GM19372 (cell line): ENCODE measurements around the gene RGS9BP.
"Not testable (repeated sequence)": the region's sequence is repeated elsewhere in the genome, so short reads cannot be mapped to it uniquely, and the experiment has no call there.

Experiments
- ATAC-seq: cut with Tn5 transposase; IDR thresholded peaks from one replicate; pipeline ENCODE4 v1.9.1; 2021; ENCODE audit warnings: mild to moderate bottlenecking, low read depth, moderate library complexity; ENCODE audit not compliant: unreplicated experiment

RGS9BP gene, protein sequence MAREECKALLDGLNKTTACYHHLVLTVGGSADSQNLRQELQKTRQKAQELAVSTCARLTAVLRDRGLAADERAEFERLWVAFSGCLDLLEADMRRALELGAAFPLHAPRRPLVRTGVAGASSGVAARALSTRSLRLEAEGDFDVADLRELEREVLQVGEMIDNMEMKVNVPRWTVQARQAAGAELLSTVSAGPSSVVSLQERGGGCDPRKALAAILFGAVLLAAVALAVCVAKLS

DNA sequence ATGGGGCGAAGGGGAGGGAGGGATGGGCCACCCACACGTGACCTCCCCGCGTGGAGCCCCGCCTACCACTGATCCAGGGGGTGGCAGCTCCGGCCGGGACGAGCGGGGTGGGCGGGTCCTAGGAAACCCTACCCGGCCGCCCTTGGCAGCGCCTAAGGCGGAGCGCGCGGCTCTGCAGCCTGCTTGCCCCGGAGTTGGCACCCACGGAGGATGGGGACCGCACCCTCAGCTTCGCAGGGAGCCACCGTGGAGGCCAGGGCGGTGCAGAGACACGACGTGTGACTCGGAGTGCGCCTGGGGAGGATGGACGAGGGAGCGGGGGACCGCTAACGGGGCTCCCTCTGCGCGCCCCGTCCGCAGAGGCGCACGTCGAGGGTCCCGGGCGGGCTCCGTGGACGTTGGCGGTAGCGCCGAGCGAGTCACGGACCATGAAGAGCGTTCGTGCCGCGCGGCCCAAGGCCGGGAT, at the start of gene RGS9BP:
TSS of gene RGS9BP (plus strand) at position 129 of the 466 bp plus-strand sequence. CDS start 416 bp downstream, outside the sequence.
- no peak for ATAC-seq

DNA sequence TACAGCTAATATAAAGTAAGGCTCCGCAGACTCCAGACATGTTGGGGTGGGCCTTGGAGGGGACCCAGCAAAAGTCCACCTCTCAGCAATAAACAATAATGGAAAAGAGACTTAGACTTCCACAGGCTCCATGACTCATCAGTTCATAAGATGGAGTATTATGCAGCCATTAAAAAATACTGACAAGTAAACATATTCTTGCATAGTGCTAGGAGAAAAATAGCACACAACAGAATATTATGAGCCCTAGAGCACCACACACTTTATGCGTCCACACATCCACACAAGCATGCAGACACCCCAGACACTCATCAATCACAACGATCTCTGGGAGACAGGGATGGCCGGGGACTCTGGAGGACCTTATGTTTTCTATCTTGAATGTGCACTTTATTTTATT, 48.7 kb upstream of the RGS9BP start:
- ATAC-seq: no peak

- ATAC-seq: no peak
These were observed 47.9 kb upstream of the RGS9BP start for GRCh38 chr19:32627714-32628270.

GRCh38 chr19:32630338-32630737, 45.3 kb upstream of the RGS9BP start:
- ATAC-seq: no peak

DNA sequence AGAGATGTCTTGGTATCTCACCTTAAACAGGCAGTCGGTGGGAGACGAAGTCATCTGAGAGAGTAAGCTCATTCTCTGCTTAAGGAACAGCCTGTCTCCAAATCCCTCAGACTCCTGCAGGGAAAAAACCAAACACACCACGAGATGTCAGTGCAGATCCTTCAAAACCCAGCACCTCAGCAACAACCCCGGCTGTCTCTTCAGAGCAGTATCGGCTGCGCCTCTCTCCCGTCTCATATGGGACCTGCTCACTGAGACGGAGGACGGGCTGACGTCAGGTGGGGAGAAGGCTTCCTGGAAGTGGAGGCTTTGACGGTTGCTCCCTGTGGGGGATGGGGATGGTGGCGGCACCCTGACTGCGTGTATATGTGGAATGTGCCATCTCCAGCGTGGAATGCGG, 44.3 kb upstream of the RGS9BP start:
- no peak for ATAC-seq

DNA sequence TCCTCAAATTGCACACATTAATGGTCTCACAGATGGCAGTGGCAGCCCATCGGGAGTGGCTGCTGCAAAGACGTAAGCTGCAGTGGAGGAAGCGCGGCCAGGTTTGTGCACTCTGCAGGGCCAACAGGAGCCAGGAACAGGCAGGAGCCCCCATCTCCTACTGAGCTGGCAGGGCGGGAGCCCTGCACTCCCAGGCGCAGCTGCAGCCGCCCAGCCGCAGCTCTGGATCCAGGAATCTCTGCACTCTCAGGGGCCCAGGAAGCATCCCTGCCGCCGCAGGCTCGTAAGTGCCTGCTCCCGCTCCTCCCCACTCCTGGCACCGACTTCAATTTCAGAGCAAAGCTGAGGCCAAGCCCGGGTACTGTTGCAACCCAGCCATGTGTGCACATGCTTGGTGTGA, 38.2 kb upstream of the RGS9BP start:
- ATAC-seq: no peak

DNA sequence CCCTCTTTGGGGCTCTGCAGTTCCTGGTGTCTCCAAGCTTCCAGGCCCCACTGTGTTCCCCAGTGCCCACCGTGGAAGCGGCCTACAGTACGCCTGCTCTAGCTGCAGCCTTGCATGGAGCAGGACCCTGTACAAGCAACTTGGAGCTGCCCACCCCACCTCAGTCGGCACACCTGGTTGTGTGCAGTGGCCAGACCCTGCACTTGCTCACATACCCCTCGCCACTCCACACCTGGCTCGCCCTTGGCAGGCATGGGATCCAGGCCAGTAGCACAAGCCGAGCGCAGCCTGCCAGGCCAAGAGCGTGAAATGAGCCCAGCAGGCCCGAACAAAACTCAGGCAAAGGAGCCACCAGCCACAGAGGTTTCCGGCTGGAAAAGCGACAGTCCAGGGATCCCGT, 37.0 kb upstream of the RGS9BP start:
- ATAC-seq: no peak

GRCh38 chr19:32642771-32643170, 32.9 kb upstream of the RGS9BP start:
- no peak for ATAC-seq

DNA sequence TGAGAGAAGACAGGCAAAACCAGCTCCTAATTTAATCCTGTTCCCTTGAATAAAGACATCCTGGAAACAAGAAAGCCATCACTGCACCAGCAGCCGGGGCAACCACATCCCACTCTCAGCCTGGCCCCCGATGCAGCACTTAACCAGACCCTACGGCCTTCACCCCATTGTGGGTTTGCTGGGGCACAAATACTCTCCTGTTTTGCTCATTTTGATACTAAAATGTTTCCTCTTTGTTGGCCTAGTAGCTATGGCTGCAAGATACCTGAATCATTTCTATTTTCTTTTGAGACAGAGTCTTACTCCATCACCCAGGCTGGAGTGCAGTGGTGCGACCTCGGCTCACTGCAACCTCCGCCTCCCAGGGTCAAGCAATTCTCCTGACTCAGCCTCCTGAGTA, 29.1 kb upstream of the RGS9BP start:
- ATAC-seq: no peak

- no peak for ATAC-seq
These were observed 28.3 kb upstream of the RGS9BP start for GRCh38 chr19:32647361-32647760.

DNA sequence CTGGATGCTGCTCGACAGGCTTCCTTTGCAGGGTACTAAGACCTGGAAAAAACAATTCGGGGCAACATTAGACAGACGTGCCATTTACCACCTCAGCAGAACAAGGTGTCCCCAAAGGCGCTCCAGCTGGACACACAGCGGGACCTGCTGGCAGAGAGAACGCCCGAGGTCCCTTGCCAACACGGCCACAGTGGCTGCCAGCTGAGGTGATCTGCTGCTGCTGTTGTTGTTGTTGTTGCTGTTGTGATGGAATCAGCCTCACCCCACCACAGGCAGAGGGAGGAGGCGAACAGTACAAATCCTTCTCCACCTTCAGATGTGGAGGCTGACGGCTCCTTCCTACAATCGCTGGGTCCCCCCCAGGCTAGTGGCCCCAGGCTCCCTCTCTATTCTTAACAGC, 25.9 kb upstream of the RGS9BP start:
- no peak for ATAC-seq

GRCh38 chr19:32650671-32651070, 25.0 kb upstream of the RGS9BP start:
- no peak for ATAC-seq

DNA sequence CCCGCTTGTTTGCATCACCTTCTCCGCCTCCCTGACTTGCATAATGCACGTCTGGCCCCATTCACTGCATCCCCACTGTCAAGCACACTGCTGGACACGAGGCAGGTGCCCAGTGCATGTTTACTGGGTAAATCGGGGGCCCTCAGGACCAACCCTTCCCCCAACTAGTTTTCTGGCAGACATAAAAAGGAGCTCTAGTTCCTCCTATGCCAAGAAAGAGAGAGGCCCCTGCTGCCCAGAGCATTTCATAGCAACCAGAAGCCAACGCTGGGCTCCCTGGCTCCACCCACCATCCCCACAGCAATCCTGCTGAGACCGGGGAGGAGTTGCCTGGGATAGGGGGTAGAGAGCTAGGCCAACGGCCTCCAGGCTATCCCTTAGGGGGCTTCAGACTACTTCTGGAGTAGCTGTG, 23.9 kb upstream of the RGS9BP start:
- ATAC-seq: no peak

DNA sequence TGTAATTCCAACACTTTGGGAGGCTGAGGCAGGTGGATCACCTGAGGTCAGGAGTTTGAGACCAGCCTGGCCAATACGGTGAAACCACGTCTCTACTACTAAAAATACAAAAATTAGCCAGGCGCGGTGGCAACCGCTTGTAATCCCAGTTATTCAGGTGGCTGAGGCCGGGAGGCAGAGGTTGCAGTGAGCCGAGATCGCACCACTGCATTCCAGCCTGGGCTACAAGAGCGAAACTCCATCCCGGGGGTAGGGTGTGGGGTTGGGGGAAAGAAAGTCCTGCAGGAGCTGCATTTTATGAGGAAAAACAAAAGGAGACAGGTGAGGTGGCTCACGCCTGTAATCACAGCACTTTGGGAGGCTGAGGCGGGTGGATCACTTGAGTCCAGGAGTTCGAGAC, 23.3 kb upstream of the RGS9BP start:
- not testable (repeated sequence) for ATAC-seq

GRCh38 chr19:32652894-32653598, 22.6 kb upstream of the RGS9BP start:
- no peak for ATAC-seq

DNA sequence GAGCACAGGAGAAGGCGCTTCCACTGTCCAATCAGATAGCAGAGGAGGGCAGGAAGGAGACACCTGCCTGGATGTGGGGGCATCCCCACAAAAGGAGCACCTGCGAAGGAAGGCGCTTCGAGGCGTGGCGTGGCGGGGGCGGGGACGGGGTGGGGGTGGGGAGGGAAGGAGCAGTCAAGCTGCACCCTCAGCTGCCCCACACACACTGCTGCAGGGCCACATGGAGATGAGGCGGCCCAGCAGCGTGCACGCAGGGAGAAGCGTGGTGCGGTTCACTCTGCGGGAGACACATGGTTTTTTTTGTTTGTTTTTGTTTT, 22.1 kb upstream of the RGS9BP start:
- ATAC-seq: no peak

GRCh38 chr19:32656379-32656778, 19.3 kb upstream of the RGS9BP start:
- ATAC-seq: not testable (repeated sequence)

DNA sequence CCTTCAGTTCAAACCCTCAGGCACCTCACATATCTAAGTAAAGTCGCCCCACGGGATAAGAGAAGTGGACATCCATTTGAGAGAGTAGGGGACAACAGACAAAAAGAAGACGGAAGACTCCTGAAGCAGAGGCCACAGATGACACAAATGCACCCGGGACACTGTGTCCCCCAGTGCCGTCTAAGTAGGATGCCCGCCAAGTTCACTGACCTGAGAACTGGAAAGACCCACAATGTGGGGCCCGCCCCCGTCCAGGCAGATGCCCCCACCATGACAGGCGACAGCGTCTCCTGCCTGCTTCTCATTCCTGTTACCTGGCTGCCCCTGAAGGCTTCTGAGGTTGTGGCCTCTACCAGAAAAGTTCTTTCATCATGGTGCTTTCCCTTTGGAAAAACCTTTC, 17.6 kb upstream of the RGS9BP start:
- no peak for ATAC-seq

GRCh38 chr19:32658527-32658926, 17.1 kb upstream of the RGS9BP start:
- no peak for ATAC-seq

DNA sequence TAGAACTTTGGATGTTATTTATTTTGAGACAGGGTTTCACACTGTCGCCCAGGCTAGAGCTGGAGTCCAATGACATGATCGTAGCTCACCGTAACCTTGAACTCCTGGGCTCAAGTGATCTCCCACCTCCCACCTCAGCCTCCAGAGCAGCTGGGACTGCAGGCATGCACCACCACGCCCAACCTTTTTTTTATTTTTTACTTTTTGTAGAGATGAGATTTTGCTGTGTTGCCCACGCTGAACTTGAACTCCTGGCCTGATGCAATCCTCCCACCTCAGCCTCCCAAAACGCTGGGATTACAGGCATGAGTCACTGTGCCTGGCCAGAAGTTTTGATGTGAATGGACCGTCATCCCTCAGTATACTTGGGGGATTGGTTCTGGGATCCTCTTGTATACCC, 14.3 kb upstream of the RGS9BP start:
- no peak for ATAC-seq

DNA sequence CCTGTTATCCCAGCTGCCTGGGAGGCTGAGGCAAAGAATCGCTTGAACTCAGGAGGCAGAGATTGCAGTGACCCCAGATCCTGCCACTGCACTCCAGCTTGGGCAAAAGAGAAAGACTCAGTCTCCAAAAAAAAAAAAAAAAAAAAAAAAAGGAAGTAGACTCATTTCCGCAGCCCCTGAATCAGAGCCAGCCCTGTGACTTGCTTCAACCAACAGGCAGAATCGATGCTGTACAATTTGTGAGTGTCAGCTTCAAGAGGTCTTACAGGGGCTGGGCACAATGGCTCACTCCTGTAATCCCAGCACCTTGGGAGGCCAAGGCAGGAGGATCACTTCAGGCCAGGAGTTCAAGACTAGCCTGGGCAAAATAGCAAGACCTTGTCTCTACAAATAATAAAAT, 13.5 kb upstream of the RGS9BP start:
- no peak for ATAC-seq

DNA sequence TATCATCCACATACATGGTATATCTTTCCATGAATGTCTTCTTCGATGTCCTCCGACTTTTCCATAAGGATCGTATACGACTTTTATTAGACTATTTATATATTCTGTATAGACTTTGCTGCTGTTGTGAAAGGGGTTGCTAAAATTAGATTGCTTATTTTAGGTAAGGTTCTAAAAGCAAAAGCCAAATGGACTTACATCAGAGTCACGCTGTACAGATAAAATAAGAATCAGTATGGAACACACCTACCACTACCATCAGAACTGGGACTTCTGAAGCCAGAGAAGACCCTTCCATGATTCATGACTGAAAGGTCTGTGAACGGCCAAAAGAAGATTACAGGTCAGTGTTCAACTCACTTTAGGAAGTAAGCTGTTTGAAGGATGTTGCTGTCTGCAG, 9.6 kb upstream of the RGS9BP start:
- no peak for ATAC-seq
